ENCODE data around the gene CELF6. TPM values are rescaled to one million over a fixed set of nuclear protein-coding genes. Genes with fewer than 3 reads are reported as not detected.

The CELF6 gene
- total RNA-seq, 1 donor from 2014 or later = 0.86 TPM

DNA sequence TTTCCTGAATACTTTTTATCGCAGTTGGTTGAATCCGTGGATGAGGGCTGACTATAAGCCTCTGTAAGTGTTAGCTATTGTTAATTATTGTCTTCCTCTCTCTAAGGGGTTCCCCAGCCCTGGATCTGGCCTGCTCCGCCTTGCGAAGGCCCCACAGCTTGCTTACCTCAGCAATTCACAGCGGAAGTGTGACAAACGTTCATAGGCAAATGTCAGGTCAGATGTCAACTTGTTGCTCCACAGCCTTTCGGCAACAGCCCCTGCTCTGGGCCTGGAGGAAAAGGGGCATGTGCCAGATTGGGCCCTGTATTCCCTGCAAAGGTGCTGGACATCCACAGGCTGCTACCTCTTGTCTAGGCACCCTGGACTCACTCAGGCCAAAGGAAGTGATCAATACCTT is 25.3 kb upstream of the CELF6 start:
- Mint-ChIP-seq H3K9me3 (ENCODE audit: unreplicated experiment) (no peaks in the 10 kb centered on the region), H3K4me1 (ENCODE audit: unreplicated experiment) (peaks cover 2% of the 10 kb centered on the region), H3K27ac (ENCODE audit: unreplicated experiment) (no peak overlapping the region), H3K27me3 (ENCODE audit: unreplicated experiment) (no peaks in the 10 kb centered on the region), H3K4me3 (ENCODE audit: unreplicated experiment) (no peak overlapping the region), H3K36me3 (ENCODE audit: unreplicated experiment) (peaks cover 35% of the 10 kb centered on the region)
- no peak for DNase-seq (ENCODE audit: extremely low spot score, unreplicated experiment)
- TF ChIP-seq, protein P1, sequence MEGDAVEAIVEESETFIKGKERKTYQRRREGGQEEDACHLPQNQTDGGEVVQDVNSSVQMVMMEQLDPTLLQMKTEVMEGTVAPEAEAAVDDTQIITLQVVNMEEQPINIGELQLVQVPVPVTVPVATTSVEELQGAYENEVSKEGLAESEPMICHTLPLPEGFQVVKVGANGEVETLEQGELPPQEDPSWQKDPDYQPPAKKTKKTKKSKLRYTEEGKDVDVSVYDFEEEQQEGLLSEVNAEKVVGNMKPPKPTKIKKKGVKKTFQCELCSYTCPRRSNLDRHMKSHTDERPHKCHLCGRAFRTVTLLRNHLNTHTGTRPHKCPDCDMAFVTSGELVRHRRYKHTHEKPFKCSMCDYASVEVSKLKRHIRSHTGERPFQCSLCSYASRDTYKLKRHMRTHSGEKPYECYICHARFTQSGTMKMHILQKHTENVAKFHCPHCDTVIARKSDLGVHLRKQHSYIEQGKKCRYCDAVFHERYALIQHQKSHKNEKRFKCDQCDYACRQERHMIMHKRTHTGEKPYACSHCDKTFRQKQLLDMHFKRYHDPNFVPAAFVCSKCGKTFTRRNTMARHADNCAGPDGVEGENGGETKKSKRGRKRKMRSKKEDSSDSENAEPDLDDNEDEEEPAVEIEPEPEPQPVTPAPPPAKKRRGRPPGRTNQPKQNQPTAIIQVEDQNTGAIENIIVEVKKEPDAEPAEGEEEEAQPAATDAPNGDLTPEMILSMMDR (IDR thresholded peaks at IDR 0.05) = no peak

DNA sequence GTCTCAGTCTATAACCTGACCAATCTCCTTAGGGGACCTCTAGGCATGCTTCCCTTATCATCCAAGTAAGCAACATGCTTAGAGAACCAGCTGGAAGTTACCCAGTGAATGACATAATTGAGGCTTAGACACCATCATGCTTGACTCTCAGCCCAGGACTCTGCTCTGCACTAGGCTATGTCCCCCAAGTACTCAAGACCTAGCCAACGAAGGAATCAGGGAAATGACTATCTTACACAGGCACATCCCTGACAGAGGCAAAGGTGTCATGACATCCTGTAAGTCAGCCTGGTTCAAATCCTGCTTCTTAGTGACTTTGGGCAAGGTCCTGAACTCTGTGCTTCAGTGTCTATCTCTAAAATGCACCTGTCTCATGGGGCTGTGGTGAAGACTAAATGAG is 24.6 kb upstream of the CELF6 start:
- Mint-ChIP-seq H3K4me1 (ENCODE audit: unreplicated experiment) (peaks cover 8% of the 10 kb centered on the region), H3K27me3 (ENCODE audit: unreplicated experiment) (no peaks in the 10 kb centered on the region)

DNA sequence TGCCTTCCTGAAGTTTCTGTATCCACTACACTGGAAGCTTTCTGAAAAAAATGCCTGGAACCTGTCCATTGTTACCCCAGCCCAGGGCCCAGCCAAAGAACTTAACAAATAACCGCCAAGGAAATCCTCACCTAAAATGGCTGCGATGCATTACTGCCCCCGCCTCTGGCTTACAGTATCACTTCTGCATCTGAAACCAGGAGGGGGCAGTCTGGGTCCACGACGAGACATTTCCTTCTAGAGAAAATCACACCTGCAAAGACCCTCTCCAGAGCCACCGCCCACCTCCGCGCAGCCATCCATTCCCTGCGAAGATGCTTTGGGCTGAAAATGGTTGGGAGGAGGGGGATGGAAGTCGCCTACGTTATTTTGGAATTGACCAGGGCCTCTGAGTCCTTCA is 22.4 kb upstream of the CELF6 start:
- H3K4me3 Mint-ChIP-seq (ENCODE audit: unreplicated experiment) = no peak overlapping the region
- no peak overlapping the region for H3K27ac Mint-ChIP-seq (ENCODE audit: unreplicated experiment)
- no peaks in the 10 kb centered on the region for H3K27me3 Mint-ChIP-seq (ENCODE audit: unreplicated experiment)
- DNase-seq (ENCODE audit: extremely low spot score, unreplicated experiment) = peak; percentile 78
- H3K36me3 Mint-ChIP-seq (ENCODE audit: unreplicated experiment) = peaks cover 35% of the 10 kb centered on the region
- H3K4me1 Mint-ChIP-seq (ENCODE audit: unreplicated experiment) = peaks cover 17% of the 10 kb centered on the region
- H3K9me3 Mint-ChIP-seq (ENCODE audit: unreplicated experiment) = no peaks in the 10 kb centered on the region
- TF ChIP-seq, protein P1 (IDR thresholded peaks at IDR 0.05) = peak; percentile 36

More for the DNA sequence above, 24.6 kb upstream of the CELF6 start:
- DNase-seq (ENCODE audit: extremely low spot score, unreplicated experiment) = no peak
- TF ChIP-seq, protein P1 (IDR thresholded peaks at IDR 0.05) = no peak
- no peaks in the 10 kb centered on the region for H3K9me3 Mint-ChIP-seq (ENCODE audit: unreplicated experiment)
- H3K36me3 Mint-ChIP-seq (ENCODE audit: unreplicated experiment) = peaks cover 35% of the 10 kb centered on the region
- no peak overlapping the region for H3K27ac Mint-ChIP-seq (ENCODE audit: unreplicated experiment)
- H3K4me3 Mint-ChIP-seq (ENCODE audit: unreplicated experiment) = no peak overlapping the region

DNA sequence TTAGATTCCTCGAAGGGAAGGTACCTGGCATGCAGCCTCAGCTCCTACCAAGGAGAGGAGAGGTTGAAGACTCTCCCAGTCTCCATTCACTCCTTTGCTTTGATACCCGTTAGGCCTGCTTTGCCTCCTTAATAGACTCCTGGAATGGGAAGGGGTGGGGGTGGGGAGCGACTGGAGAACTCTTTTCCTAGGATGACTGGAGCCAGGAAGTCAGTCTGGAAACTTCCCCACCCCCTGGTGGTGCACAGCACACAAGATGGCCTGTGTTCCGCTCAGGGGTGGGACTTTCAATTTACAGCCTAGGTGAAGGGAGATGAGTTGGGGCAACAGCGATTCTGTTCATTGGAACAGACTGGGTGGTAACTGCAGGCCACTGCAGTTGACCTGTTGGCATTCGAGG is 21.4 kb upstream of the CELF6 start:
- peak; percentile 76 for DNase-seq (ENCODE audit: extremely low spot score, unreplicated experiment)
- TF ChIP-seq, protein P1 (IDR thresholded peaks at IDR 0.05) = peak; percentile 8
- Mint-ChIP-seq H3K27ac (ENCODE audit: unreplicated experiment) (no peak overlapping the region), H3K4me3 (ENCODE audit: unreplicated experiment) (no peak overlapping the region), H3K36me3 (ENCODE audit: unreplicated experiment) (peaks cover 34% of the 10 kb centered on the region), H3K9me3 (ENCODE audit: unreplicated experiment) (no peaks in the 10 kb centered on the region), H3K4me1 (ENCODE audit: unreplicated experiment) (peaks cover 17% of the 10 kb centered on the region), H3K27me3 (ENCODE audit: unreplicated experiment) (no peaks in the 10 kb centered on the region)

DNA sequence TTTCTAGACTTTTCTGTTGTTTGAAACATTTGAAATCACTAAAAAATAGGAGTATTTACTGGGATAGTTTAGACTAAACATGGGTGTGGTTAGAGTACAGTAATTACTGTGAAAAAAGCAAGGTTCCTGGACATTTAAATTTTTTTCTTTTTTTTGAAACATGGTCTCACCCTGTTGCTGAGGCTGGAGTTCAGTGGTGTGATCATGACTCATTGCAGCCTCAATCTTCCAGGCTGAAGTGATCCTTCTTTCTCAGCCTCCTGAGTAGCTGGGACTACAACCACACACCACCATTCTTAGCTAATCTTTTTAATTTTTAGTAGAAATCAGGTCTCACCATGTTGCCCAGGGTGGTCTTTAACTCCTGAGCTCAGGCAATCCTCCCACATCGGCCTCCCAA is 20.4 kb upstream of the CELF6 start:
- peaks cover 26% of the 10 kb centered on the region for H3K36me3 Mint-ChIP-seq (ENCODE audit: unreplicated experiment)
- DNase-seq (ENCODE audit: extremely low spot score, unreplicated experiment) = peak; percentile 30
- no peak overlapping the region for H3K4me3 Mint-ChIP-seq (ENCODE audit: unreplicated experiment)
- TF ChIP-seq, protein P1 (IDR thresholded peaks at IDR 0.05) = no peak
- no peaks in the 10 kb centered on the region for H3K27me3 Mint-ChIP-seq (ENCODE audit: unreplicated experiment)
- H3K9me3 Mint-ChIP-seq (ENCODE audit: unreplicated experiment) = no peaks in the 10 kb centered on the region
- peaks cover 17% of the 10 kb centered on the region for H3K4me1 Mint-ChIP-seq (ENCODE audit: unreplicated experiment)
- H3K27ac Mint-ChIP-seq (ENCODE audit: unreplicated experiment) = peak overlapping the region; percentile 89

Data from osteocyte (in vitro differentiated cells).